IMR-90 (cell line): Measurements from ENCODE around the gene SPTB. TPM values are rescaled to one million over a fixed set of nuclear protein-coding genes. Genes with fewer than 3 reads are reported as not detected.

Source experiments
- ATAC-seq: fragments of 200-7000 bp; cut with Tn5 transposase; 2 replicates; pipeline ENCODE4 v1.9.1; 2020; ENCODE audit warnings: low read depth, mild to moderate bottlenecking, moderate library complexity
- BruUV-seq: library from RNA; stranded (reverse); fragments of 400-500 nt; replicated peaks from 2 replicates; lab custom pipeline; 2021; lab: Mats Ljungman, UMichigan
- CTCF ChIA-PET: fragments of 300-600 bp; formaldehyde crosslinking; extraction: SDS; loops from one replicate; lab custom pipeline; 2021; ENCODE audit warnings: antibody characterized with exemption; lab: Yijun Ruan, JAX
- POLR2A ChIA-PET: fragments of 300-600 bp; sonication (Branson Sonifier 250); formaldehyde crosslinking; loops from one replicate; lab custom pipeline; 2022; ENCODE audit warnings: antibody characterized with exemption; ENCODE audit not compliant: unreplicated experiment; lab: Charles Lee
- DNase-seq: peaks from one replicate; pipeline ENCODE4 v3.0.0; 2013
- H2AFZ ChIP-seq: replicated peaks from 2 replicates; pipeline ENCODE3; 2013; ENCODE audit warnings: low read length, mild to moderate bottlenecking; ENCODE audit not compliant: poor library complexity
- H2AK5ac ChIP-seq: 2 replicates; pipeline ENCODE4 v1.6.1; 2013; ENCODE audit warnings: low read depth, low read length, inconsistent platforms
- H2AK9ac ChIP-seq: replicated peaks from 2 replicates; pipeline ENCODE3; 2013; ENCODE audit warnings: mild to moderate bottlenecking, low read depth, low read length, moderate library complexity; ENCODE audit not compliant: poor library complexity
- H2BK120ac ChIP-seq: 2 replicates; pipeline ENCODE4 v1.6.1; 2013; ENCODE audit warnings: low read depth, low read length, inconsistent platforms
- H2BK15ac ChIP-seq: 3 replicates; pipeline ENCODE4 v1.6.1; 2013; ENCODE audit warnings: low read depth, low read length, inconsistent platforms
- H2BK20ac ChIP-seq: 2 replicates; pipeline ENCODE4 v1.6.1; 2013; ENCODE audit warnings: low read depth, mild to moderate bottlenecking, inconsistent platforms, low read length, moderate library complexity
- H2BK5ac ChIP-seq: 2 replicates; pipeline ENCODE4 v1.6.1; 2013; ENCODE audit warnings: mild to moderate bottlenecking, low read depth, low read length, inconsistent platforms; ENCODE audit not compliant: poor library complexity, severe bottlenecking
- H3K14ac ChIP-seq: replicated peaks from 2 replicates; pipeline ENCODE4 v1.6.1; 2013; ENCODE audit warnings: low read depth, low read length, inconsistent platforms
- H3K18ac ChIP-seq: 2 replicates; pipeline ENCODE4 v1.6.1; 2013; ENCODE audit warnings: low read depth, low read length, control low read depth
- H3K23ac ChIP-seq: 2 replicates; pipeline ENCODE4 v1.6.1; 2013; ENCODE audit warnings: low read depth, low read length, inconsistent platforms
- H3K27ac ChIP-seq: 2 replicates; pipeline ENCODE4 v1.5.1; 2013; ENCODE audit warnings: mild to moderate bottlenecking, control low read depth, low read length; ENCODE audit not compliant: insufficient read depth
- H3K27me3 ChIP-seq: 2 replicates; pipeline ENCODE4 v1.6.1; 2013; ENCODE audit warnings: low read length; ENCODE audit not compliant: control insufficient read depth, insufficient read depth
- H3K36me3 ChIP-seq: 2 replicates; pipeline ENCODE4 v1.6.1; 2013; ENCODE audit warnings: low read length, mixed read lengths; ENCODE audit not compliant: control insufficient read depth, insufficient read depth
- H3K4ac ChIP-seq: 2 replicates; pipeline ENCODE4 v1.6.1; 2013; ENCODE audit warnings: low read depth, low read length, inconsistent platforms
- H3K4me1 ChIP-seq: 2 replicates; pipeline ENCODE4 v1.6.1; 2013; ENCODE audit warnings: low read length, mixed read lengths; ENCODE audit not compliant: control insufficient read depth, insufficient read depth
- H3K4me2 ChIP-seq: 2 replicates; pipeline ENCODE4 v1.6.1; 2013; ENCODE audit warnings: low read depth, mild to moderate bottlenecking, control low read depth, low read length, moderate library complexity
- H3K4me3 ChIP-seq: 2 replicates; pipeline ENCODE4 v1.5.1; 2013; ENCODE audit warnings: low read depth, mild to moderate bottlenecking, control low read depth, low read length, moderate library complexity; ENCODE audit not compliant: insufficient read depth
- H3K56ac ChIP-seq: 2 replicates; pipeline ENCODE4 v1.6.1; 2013; ENCODE audit warnings: low read length, inconsistent platforms; ENCODE audit not compliant: insufficient read depth; ENCODE audit errors: extremely low read depth
- H3K79me1 ChIP-seq, 2 experiments: 2 replicates each; pipeline ENCODE4 v1.6.1; 2013; ENCODE audit warnings: low read length in 2 of 2, inconsistent platforms in 1 of 2, low read depth in 1 of 2
- H3K9ac ChIP-seq: 2 replicates; pipeline ENCODE4 v1.6.1; 2013; ENCODE audit warnings: low read depth, low read length, control low read depth
- H3K9me1 ChIP-seq: 2 replicates; pipeline ENCODE4 v1.6.1; 2013; ENCODE audit warnings: low read length, inconsistent platforms; ENCODE audit not compliant: insufficient read depth
- H3K9me3 ChIP-seq: 2 replicates; pipeline ENCODE4 v1.6.1; 2013; ENCODE audit warnings: low read length; ENCODE audit not compliant: control insufficient read depth, insufficient read depth
- H4K20me1 ChIP-seq: 2 replicates; pipeline ENCODE4 v1.6.1; 2013; ENCODE audit warnings: low read length, inconsistent platforms; ENCODE audit not compliant: insufficient read depth
- H4K5ac ChIP-seq: 2 replicates; pipeline ENCODE4 v1.6.1; 2013; ENCODE audit warnings: mild to moderate bottlenecking, low read depth, low read length, control low read depth
- H4K8ac ChIP-seq, 2 experiments: 2 replicates each; pipeline ENCODE4 v1.6.1; 2013; ENCODE audit warnings: low read depth in 2 of 2, low read length in 2 of 2, control low read depth in 1 of 2, inconsistent platforms in 1 of 2
- H4K91ac ChIP-seq: 2 replicates; pipeline ENCODE4 v1.6.1; 2013; ENCODE audit warnings: low read depth, low read length, inconsistent platforms; ENCODE audit not compliant: insufficient read depth
- FOS ChIP-seq: fragments of 150-350 bp; IDR thresholded peaks from 2 replicates; pipeline ENCODE4 v1.6.1; 2016; ENCODE audit warnings: low read depth, low read length
- MAFK ChIP-seq: IDR thresholded peaks from 2 replicates; pipeline ENCODE4 v1.6.1; 2012; ENCODE audit warnings: low read depth, low read length, improper control_type of control experiment
- SMC3 ChIP-seq: fragments of 150-350 bp; IDR thresholded peaks from 2 replicates; pipeline ENCODE4 v1.6.1; 2016; ENCODE audit warnings: low read depth, mild to moderate bottlenecking, antibody characterized with exemption, low read length, moderate library complexity
- WGBS, 2 experiments: methylation state at CpG; one replicate each; pipeline versions ENCODE4 v1.1.5 to v1.1.7; 2013; ENCODE audit warnings: missing lambda C conversion rate in 2 of 2; ENCODE audit not compliant: insufficient read length in 1 of 2; ENCODE audit errors: extremely low coverage in 2 of 2; 5-methylcytosine and 5-hydroxymethylcytosine counted together
- dilution Hi-C: fragments of 300-500 bp; cut with HindIII; formaldehyde crosslinking; loops from one replicate; pipeline ENCODE4 v1.14.3; 2018; ENCODE audit warnings: low sequenced_read_pairs; ENCODE audit not compliant: unreplicated experiment
- in situ Hi-C: fragments of 300-500 bp; cut with MboI; formaldehyde crosslinking; loops from 3 replicates; pipeline ENCODE4 v1.14.3; 2019; ENCODE audit warnings: low sequenced_read_pairs, inconsistent platforms, mixed read lengths
- intact Hi-C: fragments of 100-400 bp; cut with micrococcal nuclease; formaldehyde crosslinking; loops from 2 replicates; pipeline ENCODE4 v1.10.0; 2022
- polyA plus RNA-seq, 3 experiments: library from polyadenylated mRNA; depleted of rRNA; stranded (reverse); fragments of >200 nt; gene quantifications; 2 replicates each; pipeline ENCODE4 v1.2.3, GENCODE V29; 2012; ENCODE audit warnings: low replicate concordance in 1 of 3
- total RNA-seq: library from RNA; depleted of rRNA; stranded (reverse); fragments of >200 nt; gene quantifications from 2 replicates; pipeline ENCODE4 v1.2.3, GENCODE V29; 2012

SPTB gene
- total and polyA plus RNA-seq, 2 of the 4 experiments (the other 2 are of a cell fraction), result under 0.01 to 0.07 TPM

- H3K4me3 ChIP-seq, result no peak overlapping the region
- ChIA-PET CTCF (interaction anchor here (1.7 kb wide), 1 partner anchor 66 kb away, joined by 6 read pairs; no protein-coding TSS in a partner anchor), POLR2A (no interaction called here)
- no peaks in the 10 kb centered on the region for H3K9me3 ChIP-seq
- no peak overlapping the region for H3K9ac ChIP-seq
- H3K9me1 ChIP-seq, result no peaks in the 10 kb centered on the region
- DNase-seq (no peak), ATAC-seq (no peak)
- H4K91ac ChIP-seq, result no peak overlapping the region
- no peak overlapping the region for H2BK20ac ChIP-seq
- H2BK5ac ChIP-seq, result no peak overlapping the region
- no peak overlapping the region for H2BK120ac ChIP-seq
- 0 out of 2 replicates have a peak, but pooled peaks cover 2% of the 10 kb centered on the region for H3K4me1 ChIP-seq
- no peak overlapping the region for H2AFZ ChIP-seq
- no peaks in the 10 kb centered on the region for H4K20me1 ChIP-seq
- no peak overlapping the region for H4K5ac ChIP-seq
- H2BK15ac ChIP-seq, result no peak overlapping the region
- H3K36me3 ChIP-seq, result no peaks in the 10 kb centered on the region
- H3K27me3 ChIP-seq, result peaks cover 80% of the 10 kb centered on the region
- no peak overlapping the region for H2AK9ac ChIP-seq
- H3K14ac ChIP-seq, result no peak overlapping the region
- H3K23ac ChIP-seq, result no peak overlapping the region
- H3K27ac ChIP-seq, result no peak overlapping the region
- H2AK5ac ChIP-seq, result no peak overlapping the region
- no peak overlapping the region for H3K4me2 ChIP-seq
- no peak overlapping the region for H3K56ac ChIP-seq
- H3K79me1 ChIP-seq, result no peaks in the 10 kb centered on the region
- TF ChIP-seq SMC3 (no peak), FOS (no peak), MAFK (no peak)
- WGBS, 2 experiments, result 40% methylated on average over 2 of the region's 7 CpGs; no CpG with 5 or more reads in 1 of the 2 experiments
- BruUV-seq, result no TSS peak
- in situ Hi-C loops (no loop called here), intact Hi-C loops (no loop called here), dilution Hi-C loops (no loop called here)
- H3K18ac ChIP-seq, result no peak overlapping the region
- no peak overlapping the region for H3K4ac ChIP-seq
- H4K8ac ChIP-seq, result no peak overlapping the region
Observed at GRCh38 chr14:64698903-64699302, 180.8 kb downstream of the SPTB start.
